ENCODE results near the gene REEP2.

The REEP2 gene

GRCh38 chr5:138492560-138493045 lies 53.7 kb downstream of the REEP2 start:
- Histone ChIP-seq H3K9me3 (ENCODE audit: control insufficient read depth, insufficient read depth, low read length) (no peaks in the 10 kb centered on the region), H3K9ac (ENCODE audit: low read depth, low read length) (no peak overlapping the region), H3K4me1 (ENCODE audit: control insufficient read depth, insufficient read depth, low read length) (no peaks in the 10 kb centered on the region), H3K4me3 (ENCODE audit: low read depth, low read length) (peak overlapping the region; percentile 48), H3K36me3 (ENCODE audit: control insufficient read depth, insufficient read depth, low read length) (no peaks in the 10 kb centered on the region), H3K27me3 (ENCODE audit: control insufficient read depth, insufficient read depth, low read length) (peaks cover 34% of the 10 kb centered on the region)

DNA sequence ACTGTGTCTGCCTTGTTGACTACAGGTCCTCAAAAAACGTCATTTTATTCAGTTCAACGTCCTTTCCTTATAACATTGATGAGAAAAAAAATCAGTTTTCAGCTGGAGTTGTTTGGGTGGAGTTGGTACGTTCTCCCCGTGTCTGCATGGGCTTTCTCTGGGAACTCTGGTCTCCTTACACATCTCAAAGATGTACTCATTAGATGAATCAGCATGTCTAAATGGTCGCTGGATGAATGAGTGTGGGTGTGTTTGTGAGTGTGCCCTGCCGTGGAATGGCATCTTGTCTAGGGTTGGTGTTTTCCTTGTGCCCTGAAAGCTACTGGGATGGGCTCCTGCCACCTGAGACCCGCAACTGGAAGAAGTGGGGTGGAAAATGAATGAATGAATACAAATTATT lies 56.5 kb downstream of the REEP2 start:
- H3K9ac ChIP-seq (ENCODE audit: low read depth, low read length), result no peak overlapping the region
- H3K9me3 ChIP-seq (ENCODE audit: control insufficient read depth, insufficient read depth, low read length), result no peaks in the 10 kb centered on the region
- no peak overlapping the region for H3K4me3 ChIP-seq (ENCODE audit: low read depth, low read length)
- H3K36me3 ChIP-seq (ENCODE audit: control insufficient read depth, insufficient read depth, low read length), result no peaks in the 10 kb centered on the region
- peaks cover 18% of the 10 kb centered on the region for H3K27me3 ChIP-seq (ENCODE audit: control insufficient read depth, insufficient read depth, low read length)
- H3K4me1 ChIP-seq (ENCODE audit: control insufficient read depth, insufficient read depth, low read length), result no peaks in the 10 kb centered on the region

All from iPS-15b (cell line).